Lung microvascular endothelial cell (primary cell): ENCODE results near the gene SUV39H2. TPM values are rescaled to one million over a fixed set of nuclear protein-coding genes. Genes with fewer than 3 reads are reported as not detected.
"Not testable (repeated sequence)": the region's sequence is repeated elsewhere in the genome, so short reads cannot be mapped to it uniquely, and the experiment has no call there.

Experiments
- DNase-seq, 2 donors: peaks; one replicate each; pipeline versions ENCODE4 v3.0.0 to v3.0.0-alpha.2; 2010; ENCODE audit warnings: low read depth in 2 of 2
- total RNA-seq: library from RNA; depleted of rRNA; stranded (reverse); fragments of >200 nt; gene quantifications from 2 replicates; pipeline ENCODE4 v1.2.1, GENCODE V29; 2014

Gene SUV39H2, protein sequence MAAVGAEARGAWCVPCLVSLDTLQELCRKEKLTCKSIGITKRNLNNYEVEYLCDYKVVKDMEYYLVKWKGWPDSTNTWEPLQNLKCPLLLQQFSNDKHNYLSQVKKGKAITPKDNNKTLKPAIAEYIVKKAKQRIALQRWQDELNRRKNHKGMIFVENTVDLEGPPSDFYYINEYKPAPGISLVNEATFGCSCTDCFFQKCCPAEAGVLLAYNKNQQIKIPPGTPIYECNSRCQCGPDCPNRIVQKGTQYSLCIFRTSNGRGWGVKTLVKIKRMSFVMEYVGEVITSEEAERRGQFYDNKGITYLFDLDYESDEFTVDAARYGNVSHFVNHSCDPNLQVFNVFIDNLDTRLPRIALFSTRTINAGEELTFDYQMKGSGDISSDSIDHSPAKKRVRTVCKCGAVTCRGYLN
- total RNA-seq = 7.6 and 8.1 TPM in 2 replicates

DNA sequence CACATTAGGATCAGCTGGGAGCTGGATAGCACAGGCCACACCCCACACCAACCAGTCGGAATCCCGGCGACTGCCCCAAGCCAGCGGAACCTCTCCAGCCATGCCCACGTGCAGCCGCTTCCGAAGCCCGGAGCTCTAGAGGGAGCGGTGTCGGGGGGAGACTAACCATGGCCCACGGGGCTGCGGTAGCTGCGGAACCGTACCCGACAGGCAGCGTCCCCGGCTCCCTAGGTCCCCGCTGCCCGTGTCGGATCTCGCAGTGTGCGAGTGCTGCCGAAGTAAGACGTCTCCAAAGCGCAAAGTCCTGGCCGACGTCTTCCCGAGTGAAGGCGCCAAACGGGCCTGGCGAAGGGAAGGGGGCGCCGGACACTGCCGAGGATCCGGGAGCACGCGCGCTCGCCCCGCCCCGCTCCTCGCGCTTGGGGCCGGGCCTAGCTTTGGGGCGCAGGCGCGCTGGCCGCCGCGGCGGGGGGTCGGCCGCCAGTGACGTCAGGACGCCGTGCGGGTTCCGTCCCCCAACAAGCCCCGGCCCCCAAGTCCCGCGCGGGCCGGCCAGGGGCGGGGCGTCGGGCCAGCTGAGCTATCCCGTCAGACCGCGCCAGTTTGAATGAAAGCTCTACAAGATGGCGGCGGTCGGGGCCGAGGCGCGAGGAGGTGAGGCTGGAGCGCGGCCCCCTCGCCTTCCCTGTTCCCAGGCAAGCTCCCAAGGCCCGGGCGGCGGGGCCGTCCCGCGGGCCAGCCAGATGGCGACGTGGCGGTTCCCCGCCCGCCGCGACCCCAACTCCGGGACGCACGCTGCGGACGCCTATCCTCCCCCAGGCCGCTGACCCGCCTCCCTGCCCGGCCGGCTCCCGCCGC is at the start of gene SUV39H2:
Gene SUV39H2, plus strand, starts transcription at position 601 of the 858 bp plus-strand sequence. Its CDS starts 23 bp downstream, at position 624.
- DNase-seq = peak; percentile 97 to 98

DNA sequence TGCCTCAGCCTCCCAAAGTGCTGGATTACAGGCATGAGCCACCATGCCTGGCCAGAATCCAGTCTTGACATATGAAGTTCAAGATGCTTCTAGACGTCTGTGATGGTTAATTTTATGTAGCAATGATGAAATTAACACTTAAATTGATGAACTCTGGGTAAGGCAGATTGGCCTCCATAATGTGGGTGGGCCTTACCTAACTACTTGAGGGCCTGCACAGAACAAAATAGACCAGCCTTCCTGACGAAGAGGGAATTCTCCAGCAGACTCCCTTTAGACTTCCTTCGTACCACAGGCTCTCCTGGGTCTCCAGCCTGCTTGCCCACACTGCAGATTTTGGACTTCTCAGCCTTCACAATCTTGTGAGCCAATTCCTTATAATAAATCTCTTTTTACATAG is 45.6 kb upstream of the SUV39H2 start:
- DNase-seq = no peak

DNA sequence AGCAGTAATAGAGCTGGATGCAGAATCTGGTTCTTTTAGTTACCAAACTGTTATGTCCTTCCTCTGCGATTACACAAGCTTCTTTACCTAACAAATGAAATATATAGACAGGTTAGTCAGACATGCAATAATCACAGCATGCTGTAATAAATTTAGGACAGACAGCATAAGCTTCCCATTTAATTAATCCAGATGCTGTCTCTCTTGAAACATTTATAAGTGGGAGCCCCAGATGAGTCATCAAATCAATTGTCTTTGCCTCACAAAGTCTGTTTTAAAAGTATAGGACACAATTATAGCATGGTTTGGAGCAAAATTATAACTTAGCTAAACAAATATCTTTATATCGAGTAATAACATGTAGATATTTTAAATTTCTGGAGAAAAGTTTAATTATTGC is 42.5 kb upstream of the SUV39H2 start:
- no peak for DNase-seq

DNA sequence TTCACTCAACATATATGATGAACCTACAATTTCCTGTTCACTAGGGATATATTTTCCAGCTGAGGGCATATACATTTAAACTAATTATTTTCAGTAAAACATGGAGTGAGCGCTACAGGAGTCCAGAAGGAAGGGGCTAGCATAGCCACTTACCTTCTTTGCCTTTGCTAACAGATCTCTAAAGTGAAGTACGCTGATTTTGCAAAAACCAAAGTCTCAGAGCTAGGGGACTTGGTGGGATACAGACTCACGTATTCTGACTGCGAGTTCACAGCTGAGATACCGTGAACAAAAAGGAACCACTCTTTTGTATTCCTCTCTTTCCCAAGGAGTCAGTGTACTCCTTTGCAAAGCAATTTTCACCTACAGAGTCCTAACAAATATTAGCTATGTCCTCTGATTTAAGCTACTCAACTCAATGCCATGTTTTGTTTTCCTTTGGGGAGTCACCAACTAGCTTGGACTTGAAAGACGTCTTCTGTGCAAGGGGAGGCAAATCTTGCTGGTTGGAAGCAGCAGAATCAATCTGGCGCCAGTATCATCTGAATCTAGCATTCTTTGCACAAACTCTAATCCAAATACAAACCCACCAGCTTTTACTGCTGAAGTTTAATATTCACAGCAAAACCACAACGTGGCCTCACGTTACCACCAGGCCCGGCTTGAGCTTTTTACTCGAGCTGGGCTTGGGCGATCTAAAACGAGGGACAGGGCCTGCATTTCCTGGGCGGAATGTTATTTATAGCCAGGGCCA is 41.5 kb upstream of the SUV39H2 start:
- no peak for DNase-seq

DNA sequence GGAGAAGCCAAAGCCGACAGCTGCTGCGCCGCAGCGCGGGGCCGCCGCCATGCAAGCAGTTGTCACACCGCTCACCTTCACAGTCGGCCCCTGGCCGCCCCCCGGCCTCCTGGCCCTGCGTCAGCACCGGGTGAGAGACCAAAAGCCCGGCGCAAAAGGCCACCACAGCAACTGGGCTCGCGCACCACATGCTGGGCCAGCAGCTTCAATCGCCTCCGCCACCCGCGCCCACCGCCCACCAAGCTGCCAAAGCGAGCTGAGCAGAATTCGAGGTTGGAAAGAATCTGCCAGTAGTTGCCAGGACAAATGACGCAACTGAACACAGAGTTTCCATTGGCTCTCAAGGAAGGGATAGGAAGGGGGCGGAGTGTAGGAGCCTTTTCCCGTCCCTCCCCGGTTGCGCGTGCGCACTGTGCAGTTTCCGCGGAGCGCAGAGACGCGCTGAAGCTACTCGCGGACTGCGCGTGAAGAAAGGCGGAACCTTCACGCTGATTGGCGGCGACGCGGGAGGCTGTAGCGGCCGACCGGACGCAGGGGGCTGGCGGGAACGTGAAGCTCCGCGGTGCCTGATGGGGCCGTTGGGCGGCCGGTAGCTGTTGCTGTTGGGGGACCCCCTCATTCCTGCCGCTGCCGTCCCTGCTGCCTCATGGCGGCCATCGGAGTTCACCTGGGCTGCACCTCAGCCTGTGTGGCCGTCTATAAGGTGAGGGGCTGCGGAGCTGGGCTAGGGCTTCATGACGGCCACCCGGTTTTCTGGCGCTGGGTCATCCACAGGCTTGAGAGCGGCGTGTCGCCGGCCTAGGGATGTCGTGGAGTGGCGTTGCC is 40.7 kb upstream of the SUV39H2 start, which contains the start of the genes CDNF, HSPA14 and MSANTD7:
Gene CDNF, minus strand, starts transcription at position 281 of the 825 bp plus-strand sequence. Its CDS starts 91 bp downstream, at position 190.
Gene HSPA14, plus strand, starts transcription at position 550 of the 825 bp plus-strand sequence. Its CDS starts 97 bp downstream, at position 647.
Gene MSANTD7, plus strand, starts transcription at position 550 of the 825 bp plus-strand sequence. CDS start 3,979 bp downstream, outside the sequence.
- peak; percentile 99 to 100 for DNase-seq

DNA sequence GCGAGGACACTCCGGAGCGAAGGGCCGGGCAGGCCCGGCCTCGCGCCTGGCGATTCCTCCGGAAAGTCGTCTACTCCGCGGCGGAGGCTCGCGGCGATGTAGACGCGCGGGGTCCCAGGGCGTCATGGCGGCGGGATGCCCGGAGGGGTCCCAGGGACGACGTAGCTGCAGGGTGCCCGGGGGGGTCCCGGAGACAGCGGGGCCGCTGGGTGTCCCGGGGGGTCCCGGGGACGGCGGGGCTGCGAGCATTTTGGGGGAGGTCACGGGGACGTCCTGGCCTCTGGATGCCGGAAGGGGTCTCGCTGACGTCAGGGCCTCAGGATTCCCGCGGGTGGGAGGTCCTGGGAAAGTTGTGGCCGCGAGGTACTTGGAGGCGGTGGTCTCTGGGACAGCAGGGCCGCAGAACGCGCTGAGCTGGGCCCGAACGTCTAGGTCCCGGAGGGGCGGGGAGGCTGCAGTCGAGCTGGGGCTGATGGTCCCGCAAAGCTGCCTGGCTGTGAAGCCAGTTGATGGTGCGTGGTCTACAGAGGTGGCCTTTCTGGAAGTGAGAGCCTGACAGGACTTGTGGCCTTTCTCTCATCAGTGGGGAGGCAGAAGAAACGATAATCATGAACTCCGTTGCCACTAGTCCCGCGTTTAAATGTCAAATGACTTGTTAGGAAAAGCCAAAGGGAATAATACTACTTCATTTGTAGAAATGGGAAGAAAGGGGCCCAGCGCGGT is 39.9 kb upstream of the SUV39H2 start:
- peak; percentile 36 to 48 for DNase-seq

DNA sequence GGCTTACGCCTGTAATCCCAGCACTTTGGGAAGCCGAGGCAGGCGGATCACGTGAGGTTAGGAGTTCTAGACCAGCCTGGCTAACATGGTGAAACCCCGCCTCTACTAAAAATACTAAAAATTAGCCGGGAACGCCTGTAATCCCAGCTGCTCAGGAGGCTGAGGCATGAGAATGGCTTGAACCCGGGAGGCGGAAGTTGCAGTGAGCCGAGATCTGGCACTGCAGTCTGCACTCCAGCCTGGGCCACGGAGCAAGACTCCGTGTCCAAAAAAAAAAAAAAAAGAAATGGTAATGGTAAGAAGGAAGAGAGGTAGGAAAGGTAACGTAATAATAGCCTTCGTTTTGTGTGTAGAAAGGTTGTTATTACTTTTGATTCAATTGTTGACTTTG is 39.4 kb upstream of the SUV39H2 start:
- peak in 1 of 2 donors; percentile 26 for DNase-seq

DNA sequence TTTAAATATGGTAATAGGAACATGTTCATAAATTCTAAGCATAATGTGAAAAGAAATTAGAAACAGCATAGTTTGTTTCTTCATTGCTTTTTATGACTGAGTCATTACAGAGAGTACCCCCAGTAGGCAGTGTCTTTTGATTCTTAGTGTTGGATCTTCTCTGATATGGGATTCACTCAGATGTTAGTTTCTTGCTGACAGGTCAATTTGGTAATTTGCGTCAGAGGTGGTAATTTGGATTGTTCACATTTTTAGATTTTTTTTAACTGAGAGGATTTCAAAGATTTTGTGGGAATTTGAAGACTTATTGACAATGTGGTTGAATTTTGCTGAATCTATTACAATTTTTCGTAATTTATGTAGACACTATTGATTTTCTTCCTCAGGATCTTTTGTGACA is 38.5 kb upstream of the SUV39H2 start:
- DNase-seq = no peak

DNA sequence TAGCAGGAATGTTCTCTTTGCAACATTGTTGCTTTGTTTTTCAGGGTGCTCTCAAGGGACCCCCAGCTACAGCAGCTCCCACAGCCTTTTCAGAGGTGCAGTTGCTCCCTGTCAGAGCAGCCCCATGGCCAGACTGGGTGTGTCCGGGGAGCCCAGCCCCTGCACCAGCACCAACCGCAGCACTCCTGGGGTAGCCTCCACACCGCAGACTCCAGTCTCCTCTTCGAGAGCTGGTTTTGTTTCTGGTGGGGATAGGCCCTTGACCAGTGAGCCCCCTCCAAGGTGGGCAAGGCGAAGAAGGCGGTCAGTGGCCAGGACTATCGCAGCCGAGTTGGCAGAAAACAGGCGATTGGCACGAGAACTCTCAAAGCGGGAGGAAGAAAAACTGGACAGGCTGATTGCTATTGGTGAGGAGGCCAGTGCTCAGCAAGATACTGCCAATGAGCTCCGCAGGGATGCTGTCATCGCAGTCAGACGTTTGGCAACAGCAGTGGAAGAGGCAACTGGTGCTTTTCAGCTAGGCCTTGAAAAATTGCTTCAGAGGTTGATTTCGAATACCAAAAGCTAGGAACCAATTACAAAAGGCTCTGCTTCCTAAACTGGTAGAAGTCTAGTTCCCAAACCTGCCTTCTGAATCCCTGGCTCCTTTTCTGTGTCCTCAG is 35.2 kb upstream of the SUV39H2 start:
- no peak for DNase-seq

DNA sequence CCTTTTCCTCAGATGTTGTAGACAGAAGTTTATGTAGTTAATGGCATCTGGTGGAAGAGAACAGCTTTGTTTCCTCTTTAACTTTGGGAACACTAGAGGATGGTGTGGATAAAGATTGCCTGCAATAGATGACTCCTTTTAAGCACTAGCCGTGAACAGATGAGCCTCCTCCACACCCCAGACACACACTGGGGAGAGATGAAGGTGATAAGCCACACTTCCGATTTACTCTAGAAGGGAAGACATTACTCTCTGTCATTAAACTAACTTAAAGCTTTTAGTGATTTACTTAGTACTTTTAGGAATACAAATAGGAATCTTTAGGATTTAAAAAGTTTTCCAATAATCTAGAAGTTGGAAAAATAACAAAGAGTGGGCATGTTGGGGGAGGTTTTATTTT is 33.7 kb upstream of the SUV39H2 start:
- DNase-seq = no peak

DNA sequence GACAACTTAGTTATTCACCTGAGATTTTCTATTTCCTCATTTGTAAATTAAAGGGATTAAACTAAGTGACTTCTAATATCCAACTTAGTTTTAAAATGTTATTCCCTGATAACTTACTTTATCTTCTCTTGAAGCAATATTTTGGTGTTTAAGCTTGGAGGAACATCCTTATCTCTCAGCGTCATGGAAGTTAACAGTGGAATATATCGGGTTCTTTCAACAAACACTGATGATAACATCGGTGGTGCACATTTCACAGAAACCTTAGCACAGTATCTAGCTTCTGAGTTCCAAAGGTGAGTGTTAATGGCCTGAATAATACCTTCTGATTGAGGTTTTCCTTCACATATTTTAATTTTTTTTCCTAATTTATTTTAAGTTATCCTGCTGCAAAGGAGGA is 26.4 kb upstream of the SUV39H2 start:
- DNase-seq = no peak

DNA sequence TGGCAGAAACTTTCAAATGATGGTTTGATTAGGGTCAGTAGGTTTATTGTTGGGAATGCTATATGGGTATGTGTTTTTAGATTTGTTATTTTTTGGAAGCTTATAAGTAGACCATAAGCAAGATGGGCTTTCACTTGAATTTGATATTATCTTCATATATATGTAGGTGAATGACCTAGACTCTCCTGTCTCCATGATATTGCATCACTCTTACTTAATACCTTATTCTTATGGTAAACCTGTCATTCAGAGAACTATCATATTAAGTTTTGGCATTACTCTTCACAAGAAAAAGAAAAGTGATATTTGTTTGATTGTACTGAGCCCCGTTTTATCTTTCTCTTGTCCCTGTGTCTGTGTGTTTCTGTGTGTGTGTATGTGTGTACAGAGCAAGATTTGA is 23.2 kb upstream of the SUV39H2 start:
- no peak for DNase-seq

DNA sequence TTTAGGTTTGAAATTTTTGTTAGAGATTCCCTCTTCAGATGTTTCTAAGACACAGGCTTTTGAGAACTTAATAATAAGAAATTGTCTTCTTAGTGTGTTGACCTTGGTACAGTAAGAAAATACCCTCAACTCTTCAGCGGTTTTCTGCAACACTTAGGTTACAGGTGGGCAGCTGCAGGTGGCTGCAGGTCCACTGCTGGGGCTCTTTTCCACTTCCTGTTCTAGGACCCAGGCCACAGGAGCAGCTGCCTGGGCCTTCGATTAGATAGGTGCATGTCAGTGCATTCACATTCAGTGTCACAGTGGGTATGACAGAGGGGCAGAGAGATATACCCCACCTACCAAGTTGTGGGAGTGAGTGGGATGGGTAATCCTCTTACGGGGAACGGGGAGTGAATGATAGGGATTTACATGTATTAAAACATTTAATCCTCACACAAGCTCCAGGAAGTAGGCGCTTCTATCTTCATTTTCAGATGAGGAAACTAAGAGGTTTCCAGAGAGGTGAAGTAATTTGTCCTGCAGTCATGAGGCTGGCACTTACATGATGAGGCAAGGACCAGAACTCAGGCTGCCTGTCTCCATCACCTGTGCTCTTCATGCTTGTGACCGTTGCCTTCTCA is 20.2 kb upstream of the SUV39H2 start:
- no peak for DNase-seq

DNA sequence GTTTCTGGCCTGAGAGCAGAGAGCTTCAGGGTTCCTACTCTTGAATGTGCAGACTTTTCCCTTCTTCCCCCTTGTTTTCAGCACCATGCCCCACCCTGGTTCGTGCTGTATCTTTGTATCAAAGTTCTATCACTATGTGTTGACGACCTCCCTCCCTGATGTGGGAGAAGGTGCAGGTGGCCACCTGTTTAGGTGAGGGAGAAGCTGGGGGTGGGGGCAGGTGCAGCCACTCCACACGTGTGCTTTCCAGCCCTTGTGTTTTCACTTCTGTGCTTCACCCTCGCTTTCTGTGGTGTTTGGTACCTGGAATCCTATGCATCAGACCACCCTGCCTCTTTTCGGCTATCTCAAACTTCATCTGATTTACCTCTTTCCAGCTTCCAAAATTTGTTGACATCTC is 19.6 kb upstream of the SUV39H2 start:
- DNase-seq = no peak

DNA sequence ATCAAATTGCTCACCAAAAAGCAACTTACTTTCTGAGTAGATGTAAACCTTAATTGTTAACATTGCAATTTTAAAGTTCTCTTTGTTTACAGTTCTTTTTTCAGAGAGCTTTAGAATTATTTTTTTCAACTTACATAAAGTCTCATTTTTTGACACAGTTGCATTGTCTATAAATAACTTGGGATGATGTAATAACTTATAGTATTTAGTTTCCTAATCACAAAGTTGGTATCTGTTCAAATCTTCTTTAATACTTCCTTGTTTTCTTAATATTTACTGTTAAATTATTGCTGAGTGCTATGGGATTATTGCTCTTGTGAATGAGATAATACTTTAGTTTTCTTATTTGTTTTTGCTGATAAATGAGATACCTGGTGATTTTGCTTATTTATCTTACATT is 18.9 kb upstream of the SUV39H2 start:
- no peak for DNase-seq

DNA sequence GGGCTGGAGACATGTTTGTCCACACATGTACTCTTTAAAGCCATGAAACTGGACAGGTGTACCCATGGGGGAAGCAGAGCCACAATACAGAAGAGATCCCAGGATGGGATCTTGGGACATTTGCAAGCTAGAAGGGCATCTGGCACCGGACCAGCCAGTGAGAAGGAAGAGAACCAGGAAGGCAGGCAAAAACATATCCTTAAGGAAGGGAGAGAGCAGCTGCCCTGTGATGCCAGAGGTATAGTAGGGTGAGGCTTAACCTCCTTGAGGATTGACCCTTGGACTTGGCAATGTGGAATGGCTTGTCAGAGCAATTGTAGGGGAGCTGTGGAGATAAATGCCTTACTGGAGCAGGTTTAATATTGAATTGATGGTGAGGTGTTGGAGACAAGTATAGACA is 17.9 kb upstream of the SUV39H2 start:
- DNase-seq = no peak

DNA sequence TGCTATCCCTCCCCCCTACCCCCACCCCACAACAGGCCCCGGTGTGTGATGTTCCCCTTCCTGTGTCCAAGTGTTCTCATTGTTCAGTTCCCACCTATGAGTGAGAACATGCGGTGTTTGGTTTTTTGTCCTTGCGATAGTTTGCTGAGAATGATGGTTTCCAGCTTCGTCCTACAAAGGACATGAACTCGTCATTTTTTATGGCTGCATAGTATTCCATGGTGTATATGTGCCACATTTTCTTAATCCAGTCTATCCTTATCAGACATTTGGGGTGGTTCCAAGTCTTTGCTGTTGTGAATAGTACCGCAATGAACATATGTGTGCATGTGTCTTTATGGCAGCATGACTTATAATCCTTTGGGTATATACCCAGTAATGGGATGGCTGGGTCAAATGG is 14.2 kb upstream of the SUV39H2 start:
- DNase-seq = not testable (repeated sequence)

DNA sequence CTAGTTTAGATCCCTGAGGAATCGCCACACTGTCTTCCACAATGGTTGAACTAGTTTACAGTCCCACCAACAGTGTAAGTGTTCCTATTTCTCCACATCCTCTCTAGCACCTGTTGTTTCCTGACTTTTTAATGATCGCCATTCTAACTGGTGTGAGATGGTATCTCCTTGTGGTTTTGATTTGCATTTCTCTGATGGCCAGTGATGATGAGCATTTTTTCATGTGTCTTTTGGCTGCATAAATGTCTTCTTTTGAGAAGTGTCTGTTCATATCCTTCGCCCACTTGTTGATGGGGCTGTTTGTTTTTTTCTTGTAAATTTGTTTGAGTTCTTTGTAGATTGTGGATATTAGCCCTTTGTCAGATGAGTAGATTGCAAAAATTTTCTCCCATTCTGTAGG is 13.8 kb upstream of the SUV39H2 start:
- not testable (repeated sequence) for DNase-seq
